WTC11 (cell line): ENCODE data around the gene RXRA.

ENCODE experiments used
- ATF6 ChIP-seq: sonication (generic); formaldehyde crosslinking; IDR thresholded peaks from 2 replicates; pipeline ENCODE4 v1.8.1; 2023; ENCODE audit warnings: mild to moderate bottlenecking, missing genetic modification reagents
- CREB1 ChIP-seq: sonication (generic); formaldehyde crosslinking; IDR thresholded peaks from 2 replicates; pipeline ENCODE4 v1.8.0; 2023; ENCODE audit warnings: mild to moderate bottlenecking, missing genetic modification reagents
- E2F4 ChIP-seq: sonication (generic); formaldehyde crosslinking; IDR thresholded peaks from 2 replicates; pipeline ENCODE4 v1.8.1; 2022; ENCODE audit warnings: low read depth, mild to moderate bottlenecking, moderate library complexity, missing genetic modification reagents, borderline replicate concordance
- GABPB1 ChIP-seq: sonication (generic); formaldehyde crosslinking; IDR thresholded peaks from 2 replicates; pipeline ENCODE4 v1.8.1; 2023; ENCODE audit warnings: mild to moderate bottlenecking, missing genetic modification reagents
- NR2C2 ChIP-seq: sonication (generic); formaldehyde crosslinking; IDR thresholded peaks from 2 replicates; pipeline ENCODE4 v1.8.0; 2022; ENCODE audit warnings: mild to moderate bottlenecking, missing genetic modification reagents
- STAT6 ChIP-seq: sonication (generic); formaldehyde crosslinking; conservative IDR thresholded peaks from 2 replicates; pipeline ENCODE4 v1.8.1; 2023; ENCODE audit warnings: mild to moderate bottlenecking, low read depth, missing genetic modification reagents, moderate library complexity
- TP53 ChIP-seq: sonication (generic); formaldehyde crosslinking; IDR thresholded peaks from 2 replicates; pipeline ENCODE4 v1.8.1; 2023; ENCODE audit warnings: mild to moderate bottlenecking, missing genetic modification reagents
- ZNF232 ChIP-seq: sonication (generic); formaldehyde crosslinking; IDR thresholded peaks from 2 replicates; pipeline ENCODE4 v1.8.0; 2022; ENCODE audit warnings: mild to moderate bottlenecking, missing genetic modification reagents
- ZNF281 ChIP-seq: sonication (generic); formaldehyde crosslinking; IDR thresholded peaks from 2 replicates; pipeline ENCODE4 v1.8.0; 2023; ENCODE audit warnings: mild to moderate bottlenecking, missing genetic modification reagents
- ZNF423 ChIP-seq: fragments of 250-450 bp; sonication (Bioruptor Pico); IDR thresholded peaks from 2 replicates; pipeline ENCODE4 v2.1.2; 2022; ENCODE audit warnings: mild to moderate bottlenecking, moderate library complexity
- TF ChIP-seq, protein P1 (sequence below): fragments of 200-600 bp; IDR thresholded peaks from 2 replicates; pipeline ENCODE4 v1.8.0; 2022; ENCODE audit warnings: antibody characterized with exemption
- TF ChIP-seq, protein P2 (sequence below): fragments of 250-450 bp; sonication (Bioruptor Pico); IDR thresholded peaks from 2 replicates; pipeline ENCODE4 v1.8.0; 2021; ENCODE audit warnings: mild to moderate bottlenecking
- TF ChIP-seq, protein P3 (sequence below): sonication (generic); formaldehyde crosslinking; IDR thresholded peaks from 2 replicates; pipeline ENCODE4 v1.8.1; 2023; ENCODE audit warnings: mild to moderate bottlenecking, missing genetic modification reagents, borderline replicate concordance

GRCh38 chr9:134331186-134332025 is 5.2 kb downstream of the RXRA start:
- TF ChIP-seq, protein P1, sequence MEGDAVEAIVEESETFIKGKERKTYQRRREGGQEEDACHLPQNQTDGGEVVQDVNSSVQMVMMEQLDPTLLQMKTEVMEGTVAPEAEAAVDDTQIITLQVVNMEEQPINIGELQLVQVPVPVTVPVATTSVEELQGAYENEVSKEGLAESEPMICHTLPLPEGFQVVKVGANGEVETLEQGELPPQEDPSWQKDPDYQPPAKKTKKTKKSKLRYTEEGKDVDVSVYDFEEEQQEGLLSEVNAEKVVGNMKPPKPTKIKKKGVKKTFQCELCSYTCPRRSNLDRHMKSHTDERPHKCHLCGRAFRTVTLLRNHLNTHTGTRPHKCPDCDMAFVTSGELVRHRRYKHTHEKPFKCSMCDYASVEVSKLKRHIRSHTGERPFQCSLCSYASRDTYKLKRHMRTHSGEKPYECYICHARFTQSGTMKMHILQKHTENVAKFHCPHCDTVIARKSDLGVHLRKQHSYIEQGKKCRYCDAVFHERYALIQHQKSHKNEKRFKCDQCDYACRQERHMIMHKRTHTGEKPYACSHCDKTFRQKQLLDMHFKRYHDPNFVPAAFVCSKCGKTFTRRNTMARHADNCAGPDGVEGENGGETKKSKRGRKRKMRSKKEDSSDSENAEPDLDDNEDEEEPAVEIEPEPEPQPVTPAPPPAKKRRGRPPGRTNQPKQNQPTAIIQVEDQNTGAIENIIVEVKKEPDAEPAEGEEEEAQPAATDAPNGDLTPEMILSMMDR: no peak
- TF ChIP-seq GABPB1 (CRISPR knock-in tag) (no peak), CREB1 (CRISPR knock-in tag) (no peak), ZNF281 (CRISPR knock-in tag) (no peak), ZNF232 (no peak), STAT6 (CRISPR knock-in tag) (no peak), NR2C2 (CRISPR knock-in tag) (no peak), ATF6 (CRISPR knock-in tag) (no peak), ZNF423 (CRISPR knock-in tag) (no peak), E2F4 (CRISPR knock-in tag) (no peak), TP53 (CRISPR knock-in tag) (no peak)
- TF ChIP-seq, protein P2, sequence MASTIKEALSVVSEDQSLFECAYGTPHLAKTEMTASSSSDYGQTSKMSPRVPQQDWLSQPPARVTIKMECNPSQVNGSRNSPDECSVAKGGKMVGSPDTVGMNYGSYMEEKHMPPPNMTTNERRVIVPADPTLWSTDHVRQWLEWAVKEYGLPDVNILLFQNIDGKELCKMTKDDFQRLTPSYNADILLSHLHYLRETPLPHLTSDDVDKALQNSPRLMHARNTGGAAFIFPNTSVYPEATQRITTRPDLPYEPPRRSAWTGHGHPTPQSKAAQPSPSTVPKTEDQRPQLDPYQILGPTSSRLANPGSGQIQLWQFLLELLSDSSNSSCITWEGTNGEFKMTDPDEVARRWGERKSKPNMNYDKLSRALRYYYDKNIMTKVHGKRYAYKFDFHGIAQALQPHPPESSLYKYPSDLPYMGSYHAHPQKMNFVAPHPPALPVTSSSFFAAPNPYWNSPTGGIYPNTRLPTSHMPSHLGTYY (CRISPR knock-in tag): no peak
- TF ChIP-seq, protein P3, sequence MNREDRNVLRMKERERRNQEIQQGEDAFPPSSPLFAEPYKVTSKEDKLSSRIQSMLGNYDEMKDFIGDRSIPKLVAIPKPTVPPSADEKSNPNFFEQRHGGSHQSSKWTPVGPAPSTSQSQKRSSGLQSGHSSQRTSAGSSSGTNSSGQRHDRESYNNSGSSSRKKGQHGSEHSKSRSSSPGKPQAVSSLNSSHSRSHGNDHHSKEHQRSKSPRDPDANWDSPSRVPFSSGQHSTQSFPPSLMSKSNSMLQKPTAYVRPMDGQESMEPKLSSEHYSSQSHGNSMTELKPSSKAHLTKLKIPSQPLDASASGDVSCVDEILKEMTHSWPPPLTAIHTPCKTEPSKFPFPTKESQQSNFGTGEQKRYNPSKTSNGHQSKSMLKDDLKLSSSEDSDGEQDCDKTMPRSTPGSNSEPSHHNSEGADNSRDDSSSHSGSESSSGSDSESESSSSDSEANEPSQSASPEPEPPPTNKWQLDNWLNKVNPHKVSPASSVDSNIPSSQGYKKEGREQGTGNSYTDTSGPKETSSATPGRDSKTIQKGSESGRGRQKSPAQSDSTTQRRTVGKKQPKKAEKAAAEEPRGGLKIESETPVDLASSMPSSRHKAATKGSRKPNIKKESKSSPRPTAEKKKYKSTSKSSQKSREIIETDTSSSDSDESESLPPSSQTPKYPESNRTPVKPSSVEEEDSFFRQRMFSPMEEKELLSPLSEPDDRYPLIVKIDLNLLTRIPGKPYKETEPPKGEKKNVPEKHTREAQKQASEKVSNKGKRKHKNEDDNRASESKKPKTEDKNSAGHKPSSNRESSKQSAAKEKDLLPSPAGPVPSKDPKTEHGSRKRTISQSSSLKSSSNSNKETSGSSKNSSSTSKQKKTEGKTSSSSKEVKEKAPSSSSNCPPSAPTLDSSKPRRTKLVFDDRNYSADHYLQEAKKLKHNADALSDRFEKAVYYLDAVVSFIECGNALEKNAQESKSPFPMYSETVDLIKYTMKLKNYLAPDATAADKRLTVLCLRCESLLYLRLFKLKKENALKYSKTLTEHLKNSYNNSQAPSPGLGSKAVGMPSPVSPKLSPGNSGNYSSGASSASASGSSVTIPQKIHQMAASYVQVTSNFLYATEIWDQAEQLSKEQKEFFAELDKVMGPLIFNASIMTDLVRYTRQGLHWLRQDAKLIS (CRISPR knock-in tag): no peak
